KBM-7 (cell line): ENCODE data around the gene CPNE6.

ENCODE experiments used
- DNase-seq: peaks from one replicate; pipeline ENCODE4 v3.0.0-alpha.2; 2015
- in situ Hi-C: fragments of 300-500 bp; cut with MboI; formaldehyde crosslinking; loops from 2 replicates; pipeline ENCODE4 v1.14.3; 2020; ENCODE audit warnings: low sequenced_read_pairs, low pct_unique_long_range_greater_than_20kb, mixed read lengths

Gene CPNE6

GRCh38 chr14:24115422-24116127 lies 44.2 kb downstream of the CPNE6 start:
- no peak for DNase-seq
- in situ Hi-C loops: no loop called here

GRCh38 chr14:24116128-24116814 lies 44.9 kb downstream of the CPNE6 start:
- no peak for DNase-seq
- in situ Hi-C loops: no loop called here

- no peak for DNase-seq
- in situ Hi-C loops: no loop called here
Observed at GRCh38 chr14:24117179-24117578, 45.8 kb downstream of the CPNE6 start.

DNA sequence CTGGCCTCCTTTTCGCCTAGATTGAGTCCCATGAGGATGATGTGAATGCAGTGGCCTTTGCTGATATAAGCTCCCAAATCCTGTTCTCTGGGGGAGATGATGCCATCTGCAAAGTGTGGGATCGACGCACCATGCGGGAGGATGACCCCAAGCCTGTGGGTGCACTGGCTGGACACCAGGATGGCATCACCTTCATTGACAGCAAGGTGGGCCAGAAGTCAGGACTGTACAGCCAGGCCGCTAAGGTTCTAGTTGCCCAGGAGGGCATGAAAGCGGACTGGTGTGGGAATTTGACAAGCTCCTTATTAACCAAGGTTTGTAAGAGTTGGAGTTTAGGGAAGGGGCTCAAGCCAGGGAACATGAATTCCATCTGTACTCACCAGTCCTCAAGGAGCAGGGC lies 48.3 kb downstream of the CPNE6 start:
- no peak for DNase-seq
- in situ Hi-C loops: no loop called here

- DNase-seq: no peak
- in situ Hi-C loops: no loop called here
Observed at GRCh38 chr14:24121210-24121609, 49.8 kb downstream of the CPNE6 start.

DNA sequence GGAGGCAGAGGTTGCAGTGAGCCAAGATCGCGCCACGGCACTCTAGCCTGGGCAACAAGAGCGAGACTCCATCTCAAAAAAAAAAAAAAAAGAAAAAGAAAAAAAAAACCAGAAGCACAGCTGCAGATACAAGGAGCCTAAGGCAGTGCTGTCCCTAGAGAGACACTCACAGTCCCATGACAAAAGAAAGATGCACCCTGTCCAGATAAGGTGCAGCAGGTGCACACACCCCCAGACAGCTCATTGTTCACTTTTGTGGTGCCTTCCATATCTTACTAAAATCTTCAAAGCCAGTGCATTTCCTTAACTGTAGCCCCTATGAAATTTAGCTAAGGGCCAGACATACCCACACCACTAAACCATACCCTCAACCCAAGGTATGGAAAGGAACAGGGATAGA lies 51.1 kb downstream of the CPNE6 start:
- in situ Hi-C loops: no loop called here
- no peak for DNase-seq

- in situ Hi-C loops: no loop called here
- no peak for DNase-seq
Observed at GRCh38 chr14:24122898-24123297, 51.5 kb downstream of the CPNE6 start.

- in situ Hi-C loops: no loop called here
- no peak for DNase-seq
Observed at GRCh38 chr14:24123424-24124417, 52.4 kb downstream of the CPNE6 start.

- in situ Hi-C loops: no loop called here
- no peak for DNase-seq
Observed at GRCh38 chr14:24126939-24127338, 55.6 kb downstream of the CPNE6 start.

DNA sequence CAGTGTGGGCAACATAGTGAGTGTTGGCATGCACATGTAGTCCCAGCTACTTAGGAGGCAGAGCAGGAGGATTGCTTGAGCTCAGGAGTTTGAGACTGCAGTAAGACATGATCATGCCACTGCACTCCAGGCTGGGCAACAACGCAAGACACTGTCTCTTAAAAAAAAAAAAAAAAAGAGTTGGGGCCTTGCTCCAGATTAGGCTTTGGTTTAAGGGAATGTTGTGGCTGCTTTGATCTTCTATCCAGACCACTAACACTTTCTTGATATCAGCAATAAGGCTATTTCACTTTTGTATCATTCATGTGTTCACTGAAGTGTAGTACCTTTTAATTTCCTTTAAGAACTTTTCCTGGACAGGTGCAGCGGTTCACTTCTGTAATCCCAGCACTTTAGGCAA lies 56.3 kb downstream of the CPNE6 start:
- in situ Hi-C loops: no loop called here
- no peak for DNase-seq
